T-helper 17 cell (primary cell): ENCODE measurements around the gene PCDHA7. TPM values are rescaled to one million over a fixed set of nuclear protein-coding genes. Genes with fewer than 3 reads are reported as not detected.
"Not testable (repeated sequence)": the region's sequence is repeated elsewhere in the genome, so short reads cannot be mapped to it uniquely, and the experiment has no call there.

ENCODE experiments used
- ATAC-seq: fragments of 150-1000 bp; cut with Tn5 transposase; 2 replicates; pipeline ENCODE4 v1.10.0; 2021; ENCODE audit warnings: mild to moderate bottlenecking, moderate library complexity
- DNase-seq, 3 donors: peaks; one replicate each; pipeline versions ENCODE4 v3.0.0 to v3.0.0-alpha.2; 2020 to 2021
- H3K9me3 ChIP-seq: one replicate; pipeline ENCODE4 v1.7.0; 2013; ENCODE audit warnings: low read length, mild to moderate bottlenecking; ENCODE audit not compliant: control insufficient read depth, poor library complexity, severe bottlenecking
- H3K27ac Mint-ChIP-seq: one replicate; pipeline ENCODE4 v1.8.0; 2022; ENCODE audit warnings: mild to moderate bottlenecking, moderate library complexity, mixed read lengths
- H3K27me3 Mint-ChIP-seq: one replicate; pipeline ENCODE4 v1.8.0; 2022; ENCODE audit warnings: mixed read lengths
- H3K36me3 Mint-ChIP-seq: one replicate; pipeline ENCODE4 v1.8.0; 2022; ENCODE audit warnings: low read depth, mixed read lengths
- H3K4me1 Mint-ChIP-seq: one replicate; pipeline ENCODE4 v1.8.0; 2022; ENCODE audit warnings: mild to moderate bottlenecking, mixed read lengths
- H3K4me3 Mint-ChIP-seq: one replicate; pipeline ENCODE4 v1.8.0; 2022; ENCODE audit warnings: mild to moderate bottlenecking, moderate library complexity, mixed read lengths
- total RNA-seq, 4 donors: library from RNA in 2 of 4; stranded (reverse) in 2 of 4; gene quantifications; one replicate each; pipeline ENCODE4 v1.2.3 and lab custom pipeline; 2022 to 2026

PCDHA7 gene
- total RNA-seq, 2 donors from 2014 or later: not detected

DNA sequence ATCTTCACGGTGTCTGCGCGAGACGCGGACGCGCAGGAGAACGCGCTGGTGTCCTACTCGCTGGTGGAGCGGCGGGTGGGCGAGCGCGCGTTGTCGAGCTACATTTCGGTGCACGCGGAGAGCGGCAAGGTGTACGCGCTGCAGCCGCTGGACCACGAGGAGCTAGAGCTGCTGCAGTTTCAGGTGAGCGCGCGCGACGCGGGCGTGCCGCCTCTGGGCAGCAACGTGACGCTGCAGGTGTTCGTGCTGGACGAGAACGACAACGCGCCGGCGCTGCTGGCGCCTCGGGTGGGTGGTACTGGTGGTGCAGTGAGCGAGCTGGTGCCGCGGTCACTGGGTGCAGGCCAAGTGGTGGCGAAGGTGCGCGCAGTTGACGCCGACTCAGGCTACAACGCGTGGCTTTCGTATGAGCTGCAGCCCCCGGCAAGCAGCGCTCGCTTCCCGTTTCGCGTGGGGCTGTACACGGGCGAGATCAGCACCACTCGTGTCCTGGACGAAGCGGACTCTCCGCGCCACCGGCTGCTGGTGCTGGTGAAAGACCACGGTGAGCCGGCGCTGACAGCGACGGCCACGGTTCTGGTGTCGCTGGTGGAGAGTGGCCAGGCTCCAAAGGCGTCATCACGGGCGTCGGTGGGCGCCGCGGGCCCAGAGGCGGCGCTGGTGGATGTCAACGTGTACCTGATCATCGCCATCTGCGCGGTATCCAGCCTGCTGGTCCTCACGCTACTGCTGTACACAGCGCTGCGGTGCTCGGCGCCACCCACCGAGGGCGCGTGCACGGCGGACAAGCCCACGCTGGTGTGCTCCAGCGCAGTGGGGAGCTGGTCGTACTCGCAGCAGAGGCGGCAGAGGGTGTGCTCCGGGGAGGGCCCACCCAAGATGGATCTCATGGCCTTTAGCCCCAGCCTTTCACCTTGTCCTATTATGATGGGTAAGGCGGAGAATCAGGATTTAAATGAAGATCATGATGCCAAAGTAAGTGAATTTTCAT, 4.3 kb upstream of the PCDHA7 start:
- not testable (repeated sequence) for H3K4me3 Mint-ChIP-seq, H3K4me1 Mint-ChIP-seq, H3K27ac Mint-ChIP-seq, ATAC-seq, H3K9me3 ChIP-seq, DNase-seq, H3K36me3 Mint-ChIP-seq
- peaks cover 26% of the 10 kb centered on the region for H3K27me3 Mint-ChIP-seq

DNA sequence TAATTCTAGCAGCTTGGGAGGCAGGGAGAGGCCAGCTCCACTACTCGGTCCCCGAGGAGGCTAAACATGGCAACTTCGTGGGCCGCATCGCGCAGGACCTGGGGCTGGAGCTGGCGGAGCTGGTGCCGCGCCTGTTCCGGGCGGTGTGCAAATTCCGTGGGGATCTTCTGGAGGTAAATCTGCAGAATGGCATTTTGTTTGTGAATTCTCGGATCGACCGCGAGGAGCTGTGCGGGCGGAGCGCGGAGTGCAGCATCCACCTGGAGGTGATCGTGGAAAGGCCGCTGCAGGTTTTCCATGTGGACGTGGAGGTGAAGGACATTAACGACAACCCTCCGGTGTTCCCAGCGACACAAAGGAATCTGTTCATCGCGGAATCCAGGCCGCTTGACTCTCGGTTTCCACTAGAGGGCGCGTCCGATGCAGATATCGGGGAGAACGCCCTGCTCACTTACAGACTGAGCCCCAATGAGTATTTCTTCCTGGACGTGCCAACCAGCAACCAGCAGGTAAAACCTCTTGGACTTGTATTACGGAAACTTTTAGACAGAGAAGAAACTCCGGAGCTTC, 455 bp downstream of the PCDHA7 start:
- H3K27me3 Mint-ChIP-seq, ATAC-seq, DNase-seq, H3K4me3 Mint-ChIP-seq, H3K27ac Mint-ChIP-seq, H3K9me3 ChIP-seq, H3K36me3 Mint-ChIP-seq, H3K4me1 Mint-ChIP-seq: not testable (repeated sequence)

DNA sequence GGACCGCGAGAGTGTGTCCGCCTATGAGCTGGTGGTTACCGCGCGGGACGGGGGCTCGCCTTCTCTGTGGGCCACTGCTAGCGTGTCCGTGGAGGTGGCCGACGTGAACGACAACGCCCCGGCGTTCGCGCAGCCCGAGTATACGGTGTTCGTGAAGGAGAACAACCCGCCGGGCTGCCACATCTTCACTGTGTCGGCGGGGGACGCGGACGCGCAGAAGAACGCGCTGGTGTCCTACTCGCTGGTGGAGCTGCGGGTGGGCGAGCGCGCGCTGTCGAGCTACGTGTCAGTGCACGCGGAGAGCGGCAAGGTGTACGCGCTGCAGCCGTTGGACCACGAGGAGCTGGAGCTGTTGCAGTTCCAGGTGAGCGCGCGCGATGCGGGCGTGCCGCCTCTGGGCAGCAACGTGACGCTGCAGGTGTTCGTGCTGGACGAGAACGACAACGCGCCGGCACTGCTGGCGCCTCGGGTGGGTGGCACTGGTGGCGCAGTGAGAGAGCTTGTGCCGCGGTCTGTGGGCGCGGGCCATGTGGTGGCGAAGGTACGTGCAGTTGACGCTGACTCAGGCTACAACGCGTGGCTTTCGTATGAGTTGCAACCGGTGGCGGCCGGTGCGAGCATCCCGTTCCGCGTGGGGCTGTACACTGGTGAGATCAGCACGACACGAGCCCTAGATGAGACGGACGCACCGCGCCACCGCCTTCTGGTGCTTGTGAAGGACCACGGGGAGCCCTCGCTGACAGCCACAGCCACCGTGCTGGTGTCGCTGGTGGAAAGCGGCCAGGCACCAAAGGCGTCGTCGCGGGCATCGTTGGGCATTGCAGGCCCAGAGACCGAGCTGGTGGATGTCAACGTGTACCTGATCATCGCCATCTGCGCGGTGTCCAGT, 1.8 kb downstream of the PCDHA7 start:
- peaks cover 8% of the 10 kb centered on the region for H3K27me3 Mint-ChIP-seq
- H3K36me3 Mint-ChIP-seq: no peaks in the 10 kb centered on the region
- DNase-seq: no peak
- H3K9me3 ChIP-seq: no peaks in the 10 kb centered on the region
- H3K4me1 Mint-ChIP-seq: no peaks in the 10 kb centered on the region
- ATAC-seq: no peak
- no peak overlapping the region for H3K27ac Mint-ChIP-seq
- no peak overlapping the region for H3K4me3 Mint-ChIP-seq

DNA sequence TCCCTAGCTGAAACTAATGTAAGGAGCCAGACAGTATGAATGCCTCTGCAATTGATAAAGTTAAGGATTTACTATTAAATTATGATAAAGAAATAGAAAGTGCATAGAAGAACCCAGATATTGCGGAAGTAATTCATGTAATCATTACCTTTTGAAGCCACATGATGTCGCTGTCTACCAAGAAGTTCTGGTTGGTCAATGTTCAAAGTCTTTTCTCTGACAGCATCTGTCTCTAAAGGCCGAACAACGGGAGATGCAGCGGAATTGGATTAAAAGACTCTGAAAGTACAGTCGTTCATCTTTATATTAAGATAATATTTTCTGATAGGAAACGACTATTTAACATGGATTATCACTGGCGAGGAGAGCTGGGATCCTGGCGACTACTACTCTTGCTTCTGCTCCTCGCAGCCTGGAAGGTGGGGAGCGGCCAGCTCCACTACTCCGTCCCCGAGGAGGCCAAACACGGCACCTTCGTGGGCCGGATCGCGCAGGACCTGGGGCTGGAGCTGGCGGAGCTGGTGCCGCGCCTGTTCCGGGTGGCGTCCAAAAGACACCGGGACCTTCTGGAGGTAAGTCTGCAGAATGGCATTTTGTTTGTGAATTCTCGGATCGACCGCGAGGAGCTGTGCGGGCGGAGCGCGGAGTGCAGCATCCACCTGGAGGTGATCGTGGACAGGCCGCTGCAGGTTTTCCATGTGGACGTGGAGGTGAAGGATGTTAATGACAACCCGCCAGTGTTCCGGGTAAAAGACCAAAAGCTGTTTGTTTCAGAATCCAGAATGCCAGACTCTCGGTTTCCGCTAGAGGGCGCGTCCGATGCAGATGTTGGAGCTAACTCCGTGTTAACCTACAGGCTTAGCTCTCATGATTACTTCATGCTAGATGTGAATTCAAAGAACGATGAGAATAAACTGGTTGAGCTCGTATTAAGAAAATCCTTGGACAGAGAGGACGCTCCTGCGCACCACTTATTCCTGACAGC, 7.2 kb downstream of the PCDHA7 start, which contains the start of gene PCDHA8:
TSS of gene PCDHA8 (plus strand) at position 210 of the 985 bp plus-strand sequence. CDS start at position 345, 135 bp downstream.
- H3K27ac Mint-ChIP-seq: no peak within 1 kb of the TSS
- no peak for ATAC-seq

DNA sequence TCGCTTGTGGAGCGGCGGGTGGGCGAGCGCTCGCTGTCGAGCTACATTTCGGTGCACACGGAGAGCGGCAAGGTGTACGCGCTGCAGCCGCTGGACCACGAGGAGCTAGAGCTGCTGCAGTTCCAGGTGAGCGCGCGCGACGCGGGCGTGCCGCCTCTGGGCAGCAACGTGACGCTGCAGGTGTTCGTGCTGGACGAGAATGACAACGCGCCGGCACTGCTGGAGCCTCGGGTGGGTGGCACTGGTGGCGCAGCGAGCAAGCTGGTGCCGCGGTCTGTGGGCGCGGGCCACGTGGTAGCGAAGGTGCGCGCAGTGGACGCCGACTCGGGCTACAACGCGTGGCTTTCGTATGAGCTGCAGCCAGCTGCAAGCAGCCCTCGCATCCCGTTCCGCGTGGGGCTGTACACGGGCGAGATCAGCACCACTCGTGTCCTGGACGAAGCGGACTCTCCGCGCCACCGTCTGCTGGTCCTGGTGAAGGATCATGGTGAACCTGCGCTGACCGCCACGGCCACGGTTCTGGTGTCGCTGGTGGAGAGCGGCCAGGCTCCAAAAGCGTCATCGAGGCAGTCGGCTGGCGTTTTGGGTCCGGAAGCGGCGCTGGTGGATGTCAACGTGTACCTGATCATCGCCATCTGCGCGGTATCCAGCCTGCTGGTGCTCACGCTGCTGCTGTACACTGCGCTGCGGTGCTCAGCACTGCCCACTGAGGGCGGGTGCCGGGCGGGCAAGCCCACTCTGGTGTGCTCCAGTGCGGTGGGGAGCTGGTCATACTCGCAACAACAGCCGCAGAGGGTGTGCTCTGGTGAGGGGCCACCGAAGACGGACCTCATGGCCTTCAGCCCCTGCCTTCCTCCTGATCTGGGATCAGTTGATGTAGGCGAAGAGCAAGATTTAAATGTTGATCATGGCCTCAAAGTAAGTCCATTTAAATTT, 9.0 kb downstream of the PCDHA7 start:
- H3K4me3 Mint-ChIP-seq: no peak overlapping the region
- no peak for DNase-seq
- no peaks in the 10 kb centered on the region for H3K9me3 ChIP-seq
- peaks cover 2% of the 10 kb centered on the region for H3K36me3 Mint-ChIP-seq
- ATAC-seq: no peak
- H3K27ac Mint-ChIP-seq: no peak overlapping the region
- H3K4me1 Mint-ChIP-seq: no peaks in the 10 kb centered on the region
- H3K27me3 Mint-ChIP-seq: peaks cover 15% of the 10 kb centered on the region

More for the DNA sequence above, 7.2 kb downstream of the PCDHA7 start, which contains the start of gene PCDHA8:
- no peaks in the 10 kb centered on the region for H3K36me3 Mint-ChIP-seq
- H3K4me1 Mint-ChIP-seq: no peaks in the 10 kb centered on the region
- DNase-seq: no peak
- H3K27me3 Mint-ChIP-seq: no peaks in the 10 kb centered on the region
- no peaks in the 10 kb centered on the region for H3K9me3 ChIP-seq
- no peak within 1 kb of the TSS for H3K4me3 Mint-ChIP-seq

DNA sequence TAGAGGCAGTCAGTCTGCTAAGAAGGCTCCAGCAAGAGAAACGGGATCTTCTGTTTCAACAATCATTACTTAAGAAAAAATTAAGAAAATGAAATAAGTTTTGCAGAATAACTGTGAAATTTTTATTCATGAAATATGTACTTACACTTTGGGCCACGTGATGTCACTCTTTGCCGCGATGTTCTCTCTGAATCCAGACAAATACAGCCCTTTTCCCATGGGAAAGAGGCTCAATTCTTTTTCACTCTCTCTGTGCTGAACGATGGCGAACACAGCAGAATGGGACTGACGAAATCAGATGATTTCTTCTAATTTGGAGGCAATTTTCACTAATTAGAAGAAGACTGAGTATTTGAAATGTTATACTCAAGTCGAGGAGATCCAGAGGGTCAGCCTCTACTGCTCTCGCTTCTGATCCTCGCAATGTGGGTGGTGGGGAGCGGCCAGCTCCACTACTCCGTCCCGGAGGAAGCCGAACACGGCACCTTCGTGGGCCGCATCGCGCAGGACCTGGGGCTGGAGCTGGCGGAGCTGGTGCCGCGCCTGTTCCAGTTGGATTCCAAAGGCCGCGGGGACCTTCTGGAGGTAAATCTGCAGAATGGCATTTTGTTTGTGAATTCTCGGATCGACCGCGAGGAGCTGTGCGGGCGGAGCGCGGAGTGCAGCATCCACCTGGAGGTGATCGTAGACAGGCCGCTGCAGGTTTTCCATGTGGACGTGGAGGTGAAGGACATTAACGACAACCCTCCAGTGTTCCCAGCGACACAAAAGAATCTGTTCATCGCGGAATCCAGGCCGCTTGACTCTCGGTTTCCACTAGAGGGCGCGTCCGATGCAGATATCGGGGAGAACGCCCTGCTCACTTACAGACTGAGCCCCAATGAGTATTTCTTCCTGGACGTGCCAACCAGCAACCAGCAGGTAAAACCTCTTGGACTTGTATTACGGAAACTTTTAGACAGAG, 14.4 kb downstream of the PCDHA7 start, which contains the start of gene PCDHA9:
TSS of gene PCDHA9 (plus strand) at position 244 of the 964 bp plus-strand sequence. CDS start at position 358, 114 bp downstream.
- H3K27ac Mint-ChIP-seq, DNase-seq, H3K4me3 Mint-ChIP-seq, H3K36me3 Mint-ChIP-seq, H3K9me3 ChIP-seq, ATAC-seq, H3K4me1 Mint-ChIP-seq: not testable (repeated sequence)
- H3K27me3 Mint-ChIP-seq: peaks cover 31% of the 10 kb centered on the region

DNA sequence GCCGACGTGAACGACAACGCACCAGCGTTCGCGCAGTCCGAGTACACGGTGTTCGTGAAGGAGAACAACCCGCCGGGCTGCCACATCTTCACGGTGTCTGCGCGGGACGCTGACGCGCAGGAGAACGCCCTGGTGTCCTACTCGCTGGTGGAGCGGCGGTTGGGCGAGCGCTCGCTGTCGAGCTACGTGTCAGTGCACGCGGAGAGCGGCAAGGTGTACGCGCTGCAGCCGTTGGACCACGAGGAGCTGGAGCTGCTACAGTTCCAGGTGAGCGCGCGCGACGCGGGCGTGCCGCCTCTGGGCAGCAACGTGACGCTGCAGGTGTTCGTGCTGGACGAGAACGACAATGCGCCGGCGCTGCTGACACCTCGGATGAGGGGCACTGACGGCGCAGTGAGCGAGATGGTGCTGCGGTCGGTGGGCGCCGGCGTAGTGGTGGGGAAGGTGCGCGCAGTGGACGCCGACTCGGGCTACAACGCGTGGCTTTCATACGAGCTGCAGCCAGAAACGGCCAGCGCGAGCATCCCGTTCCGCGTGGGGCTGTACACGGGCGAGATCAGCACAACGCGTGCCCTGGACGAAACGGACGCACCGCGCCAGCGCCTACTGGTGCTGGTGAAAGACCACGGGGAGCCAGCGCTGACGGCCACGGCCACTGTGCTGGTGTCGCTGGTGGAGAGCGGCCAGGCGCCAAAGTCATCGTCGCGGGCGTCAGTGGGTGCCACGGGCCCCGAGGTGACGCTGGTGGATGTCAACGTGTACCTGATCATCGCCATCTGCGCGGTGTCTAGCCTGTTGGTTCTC, 16.0 kb downstream of the PCDHA7 start:
- not testable (repeated sequence) for ATAC-seq, H3K9me3 ChIP-seq, DNase-seq, H3K4me3 Mint-ChIP-seq, H3K27ac Mint-ChIP-seq, H3K36me3 Mint-ChIP-seq, H3K4me1 Mint-ChIP-seq
- H3K27me3 Mint-ChIP-seq: peaks cover 38% of the 10 kb centered on the region

DNA sequence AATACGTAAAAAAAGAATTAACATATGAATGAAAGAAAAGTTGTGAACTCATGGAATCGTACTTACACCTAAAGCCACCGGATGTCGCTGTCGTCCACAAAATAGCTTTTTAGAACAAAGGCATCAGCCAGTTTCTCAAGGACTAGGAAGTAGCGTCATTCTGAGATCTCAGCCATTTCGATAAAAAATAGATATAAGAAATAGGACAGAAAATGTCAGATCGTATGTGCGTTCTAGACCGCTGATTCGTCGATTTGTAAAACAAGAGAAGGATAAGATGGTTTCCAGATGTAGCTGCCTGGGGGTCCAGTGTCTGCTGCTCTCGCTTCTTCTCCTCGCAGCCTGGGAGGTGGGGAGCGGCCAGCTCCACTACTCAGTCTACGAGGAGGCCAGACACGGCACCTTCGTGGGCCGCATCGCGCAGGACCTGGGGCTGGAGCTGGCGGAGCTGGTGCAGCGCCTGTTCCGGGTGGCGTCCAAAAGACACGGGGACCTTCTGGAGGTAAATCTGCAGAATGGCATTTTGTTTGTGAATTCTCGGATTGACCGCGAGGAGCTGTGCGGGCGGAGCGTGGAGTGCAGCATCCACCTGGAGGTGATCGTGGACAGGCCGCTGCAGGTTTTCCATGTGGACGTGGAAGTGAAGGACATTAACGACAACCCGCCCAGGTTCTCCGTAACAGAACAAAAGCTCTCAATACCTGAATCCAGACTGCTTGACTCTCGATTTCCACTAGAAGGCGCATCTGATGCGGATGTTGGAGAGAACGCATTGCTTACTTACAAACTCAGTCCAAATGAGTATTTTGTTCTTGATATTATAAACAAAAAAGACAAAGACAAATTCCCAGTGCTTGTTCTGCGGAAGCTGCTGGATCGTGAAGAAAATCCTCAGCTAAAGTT, 22.0 kb downstream of the PCDHA7 start, which contains the start of gene PCDHA10:
TSS of gene PCDHA10 (plus strand) at position 126 of the 903 bp plus-strand sequence. CDS start at position 278, 152 bp downstream.
- Mint-ChIP-seq H3K27ac (no peak within 1 kb of the TSS), H3K27me3 (peaks cover 25% of the 10 kb centered on the region), H3K4me1 (no peaks in the 10 kb centered on the region), H3K4me3 (no peak within 1 kb of the TSS), H3K36me3 (no peaks in the 10 kb centered on the region)
- ATAC-seq: no peak
- DNase-seq: no peak
- H3K9me3 ChIP-seq: no peaks in the 10 kb centered on the region
